ENCODE measurements around the gene PHLDB2. TPM values are rescaled to one million over a fixed set of nuclear protein-coding genes. Genes with fewer than 3 reads are reported as not detected.

PHLDB2 gene
- total RNA-seq, 4 donors from 2014 or later: 81.6 to 171 (median 88.2) TPM

DNA sequence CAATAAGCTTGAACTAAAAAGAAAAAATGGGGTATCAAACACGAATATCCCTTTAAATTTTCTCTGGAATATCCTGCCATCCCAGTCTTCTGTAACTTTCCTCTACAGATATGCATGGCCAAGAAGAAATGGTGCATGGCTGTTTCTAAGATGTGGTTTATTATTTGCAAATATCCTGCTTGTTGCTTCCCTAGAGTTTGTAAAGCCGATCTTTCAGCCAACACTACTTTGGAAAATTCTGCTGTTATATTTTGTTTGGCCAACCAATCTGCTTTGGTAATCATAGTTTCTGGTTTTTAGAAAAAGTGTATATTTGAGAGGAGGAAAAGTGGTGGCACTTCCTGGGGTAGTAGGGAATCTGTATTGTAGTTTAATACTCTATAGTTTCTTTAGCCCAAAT lies 13.9 kb downstream of the PHLDB2 start:
- TF ChIP-seq, protein P1, sequence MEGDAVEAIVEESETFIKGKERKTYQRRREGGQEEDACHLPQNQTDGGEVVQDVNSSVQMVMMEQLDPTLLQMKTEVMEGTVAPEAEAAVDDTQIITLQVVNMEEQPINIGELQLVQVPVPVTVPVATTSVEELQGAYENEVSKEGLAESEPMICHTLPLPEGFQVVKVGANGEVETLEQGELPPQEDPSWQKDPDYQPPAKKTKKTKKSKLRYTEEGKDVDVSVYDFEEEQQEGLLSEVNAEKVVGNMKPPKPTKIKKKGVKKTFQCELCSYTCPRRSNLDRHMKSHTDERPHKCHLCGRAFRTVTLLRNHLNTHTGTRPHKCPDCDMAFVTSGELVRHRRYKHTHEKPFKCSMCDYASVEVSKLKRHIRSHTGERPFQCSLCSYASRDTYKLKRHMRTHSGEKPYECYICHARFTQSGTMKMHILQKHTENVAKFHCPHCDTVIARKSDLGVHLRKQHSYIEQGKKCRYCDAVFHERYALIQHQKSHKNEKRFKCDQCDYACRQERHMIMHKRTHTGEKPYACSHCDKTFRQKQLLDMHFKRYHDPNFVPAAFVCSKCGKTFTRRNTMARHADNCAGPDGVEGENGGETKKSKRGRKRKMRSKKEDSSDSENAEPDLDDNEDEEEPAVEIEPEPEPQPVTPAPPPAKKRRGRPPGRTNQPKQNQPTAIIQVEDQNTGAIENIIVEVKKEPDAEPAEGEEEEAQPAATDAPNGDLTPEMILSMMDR (IDR thresholded peaks at IDR 0.05): no peak
- TF ChIP-seq EP300 (IDR thresholded peaks at IDR 0.05) (no peak), POLR2A (IDR thresholded peaks at IDR 0.05) (no peak)
- Histone ChIP-seq H3K27ac (peak overlapping the region in 2 of 4 donors; percentile 29 to 33), H3K36me3 (no peaks in the 10 kb centered on the region), H3K27me3 (no peaks in the 10 kb centered on the region), H3K4me3 (no peak overlapping the region), H3K4me1 (peaks cover 0 to 67% (median 22%) of the 10 kb centered on the region in 4 donors), H3K9me3 (no peaks in the 10 kb centered on the region)
- 56 to 58% methylated on average over 2 of the region's 2 CpGs for WGBS, 2 donors
- DNase-seq (ENCODE audit: low spot score in 2 of 2): no peak

DNA sequence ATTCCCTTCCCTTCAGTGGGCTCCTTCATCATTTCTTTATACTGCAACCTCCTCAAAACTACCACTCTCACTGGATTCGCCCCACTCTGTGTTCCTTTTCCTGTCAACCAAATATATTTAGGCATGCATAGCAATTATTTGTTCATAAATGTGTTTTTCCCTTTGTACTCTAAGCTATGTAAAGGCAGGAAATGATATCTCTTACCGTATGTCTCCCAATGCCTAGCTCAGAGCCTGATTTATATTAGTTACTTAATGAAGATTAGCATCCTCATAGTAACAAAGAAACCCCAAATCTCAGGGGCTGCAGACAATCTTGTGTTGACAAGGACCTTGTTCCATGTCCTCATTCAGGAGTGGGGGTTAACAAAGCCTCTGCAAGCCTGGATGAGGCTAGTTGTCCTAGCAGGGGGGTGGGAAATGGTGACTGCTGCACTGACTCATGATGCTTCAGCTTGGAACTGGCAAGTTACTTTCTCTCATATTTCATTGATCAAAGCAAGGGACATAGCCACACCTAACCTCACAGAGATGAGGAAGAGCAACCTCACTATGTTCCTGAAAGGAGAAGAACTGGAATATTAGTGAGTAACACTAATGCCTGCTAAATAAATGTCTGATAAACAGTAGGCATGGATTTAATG lies 15.2 kb downstream of the PHLDB2 start:
- Histone ChIP-seq H3K36me3 (no peaks in the 10 kb centered on the region), H3K9me3 (no peaks in the 10 kb centered on the region), H3K4me3 (no peak overlapping the region), H3K4me1 (peaks cover 0 to 54% (median 17%) of the 10 kb centered on the region in 4 donors), H3K27me3 (no peaks in the 10 kb centered on the region), H3K27ac (peak overlapping the region in 1 of 4 donors; percentile 8)
- no peak for DNase-seq (ENCODE audit: low spot score in 2 of 2)
- TF ChIP-seq EP300 (IDR thresholded peaks at IDR 0.05) (no peak), POLR2A (IDR thresholded peaks at IDR 0.05) (no peak)
- TF ChIP-seq, protein P1 (IDR thresholded peaks at IDR 0.05): no peak
- WGBS, 2 donors: 58 to 66% methylated on average over 2 of the region's 2 CpGs

DNA sequence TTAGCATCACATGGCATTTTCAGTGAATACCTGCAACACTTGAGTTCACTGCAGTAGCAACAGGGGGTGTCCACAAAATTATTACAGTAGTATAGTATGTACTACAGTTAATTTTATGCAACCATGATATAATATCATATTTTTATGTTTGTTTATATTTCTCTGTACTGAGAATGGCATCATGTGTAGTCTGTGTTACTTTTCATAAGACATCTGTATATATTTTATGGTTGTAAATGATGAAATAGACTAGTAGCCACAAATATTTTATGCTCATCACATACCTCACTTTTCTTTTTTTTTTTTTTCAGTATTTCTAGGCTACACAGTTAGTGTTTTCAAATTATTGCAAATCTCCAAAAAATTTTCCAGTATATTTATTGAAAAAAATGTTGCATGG lies 22.4 kb downstream of the PHLDB2 start:
- TF ChIP-seq, protein P1 (IDR thresholded peaks at IDR 0.05): no peak
- TF ChIP-seq EP300 (IDR thresholded peaks at IDR 0.05): no peak
- TF ChIP-seq POLR2A (IDR thresholded peaks at IDR 0.05): no peak
- H3K27me3 ChIP-seq: no peaks in the 10 kb centered on the region
- peaks cover 0 to 24% (median 2%) of the 10 kb centered on the region in 4 donors for H3K4me1 ChIP-seq
- DNase-seq (ENCODE audit: low spot score in 2 of 2): no peak
- H3K4me3 ChIP-seq: no peak overlapping the region
- H3K9me3 ChIP-seq: peaks cover 0 to 14% (median 4%) of the 10 kb centered on the region in 4 donors
- peaks cover 0 to 32% (median 0%) of the 10 kb centered on the region in 3 donors for H3K36me3 ChIP-seq
- H3K27ac ChIP-seq: no peak overlapping the region

DNA sequence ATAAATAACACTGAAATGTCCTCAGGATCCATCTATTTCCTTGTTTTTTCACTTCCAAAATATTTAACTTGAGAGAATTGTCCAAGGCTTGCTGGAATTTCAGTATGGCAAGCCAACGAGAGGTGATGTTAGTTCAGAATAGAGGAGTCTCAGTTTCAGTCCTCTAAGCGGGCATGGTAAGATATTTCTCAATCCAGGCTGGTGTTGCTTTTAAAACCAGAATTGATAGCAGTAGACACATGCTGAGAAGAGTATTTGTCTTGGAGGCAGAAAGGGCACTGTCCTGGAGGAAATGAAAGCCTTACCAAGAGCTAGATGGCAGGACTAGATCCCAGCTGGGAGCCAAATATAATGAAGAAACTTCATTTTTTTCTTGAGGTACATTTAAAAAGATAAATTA lies 23.1 kb downstream of the PHLDB2 start:
- H3K36me3 ChIP-seq: peaks cover 0 to 32% (median 0%) of the 10 kb centered on the region in 3 donors
- peaks cover 0 to 24% (median 2%) of the 10 kb centered on the region in 4 donors for H3K4me1 ChIP-seq
- H3K27ac ChIP-seq: peak overlapping the region in 1 of 4 donors; percentile 8
- 73 to 77% methylated on average over 2 of the region's 2 CpGs for WGBS, 2 donors
- H3K4me3 ChIP-seq: no peak overlapping the region
- H3K9me3 ChIP-seq: peaks cover 0 to 14% (median 4%) of the 10 kb centered on the region in 4 donors
- H3K27me3 ChIP-seq: no peaks in the 10 kb centered on the region
- DNase-seq (ENCODE audit: low spot score in 2 of 2): no peak
- TF ChIP-seq, protein P1 (IDR thresholded peaks at IDR 0.05): no peak
- TF ChIP-seq EP300 (IDR thresholded peaks at IDR 0.05) (no peak), POLR2A (IDR thresholded peaks at IDR 0.05) (no peak)

DNA sequence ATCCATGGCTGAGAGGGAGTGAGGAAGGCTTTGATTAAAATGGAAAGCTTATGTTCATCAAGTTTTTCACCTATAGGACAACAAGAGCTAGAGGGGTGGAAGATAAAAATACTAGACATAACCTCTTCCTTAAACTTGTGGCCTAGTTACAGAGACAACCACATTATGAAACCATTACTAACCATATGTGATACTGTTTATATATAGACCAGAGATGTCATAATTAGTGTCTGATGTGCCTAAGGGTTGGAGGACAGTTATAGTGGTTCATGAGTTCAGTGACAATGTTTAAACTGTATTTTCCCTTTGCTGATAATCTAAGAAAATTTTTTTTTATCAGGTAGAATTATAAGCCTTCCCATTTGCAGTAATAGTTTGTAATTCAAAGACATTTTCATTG lies 23.7 kb downstream of the PHLDB2 start:
- DNase-seq (ENCODE audit: low spot score in 2 of 2): no peak
- no peak overlapping the region for H3K4me3 ChIP-seq
- H3K9me3 ChIP-seq: peaks cover 0 to 14% (median 4%) of the 10 kb centered on the region in 4 donors
- TF ChIP-seq EP300 (IDR thresholded peaks at IDR 0.05) (no peak), POLR2A (IDR thresholded peaks at IDR 0.05) (no peak)
- TF ChIP-seq, protein P1 (IDR thresholded peaks at IDR 0.05): no peak
- H3K27me3 ChIP-seq: no peaks in the 10 kb centered on the region
- peaks cover 0 to 24% (median 2%) of the 10 kb centered on the region in 4 donors for H3K4me1 ChIP-seq
- peak overlapping the region in 1 of 4 donors; percentile 8 for H3K27ac ChIP-seq
- H3K36me3 ChIP-seq: peaks cover 0 to 32% (median 0%) of the 10 kb centered on the region in 3 donors
